MM.1S (cell line): ENCODE results near the gene PCDHGA7.

ENCODE experiments used
- EZH2 ChIP-seq: fragments of 300-600 bp; sonication (generic); optimal IDR thresholded peaks from 2 replicates; pipeline ENCODE3; 2017; ENCODE audit warnings: low read depth, mild to moderate bottlenecking, antibody characterized with exemption, low read length, mixed read lengths
- TF ChIP-seq, protein P1 (sequence below): fragments of 300-600 bp; sonication (generic); IDR thresholded peaks from 2 replicates; pipeline ENCODE4 v1.5.1; 2016; ENCODE audit warnings: antibody characterized with exemption, low read length, mixed read lengths

DNA sequence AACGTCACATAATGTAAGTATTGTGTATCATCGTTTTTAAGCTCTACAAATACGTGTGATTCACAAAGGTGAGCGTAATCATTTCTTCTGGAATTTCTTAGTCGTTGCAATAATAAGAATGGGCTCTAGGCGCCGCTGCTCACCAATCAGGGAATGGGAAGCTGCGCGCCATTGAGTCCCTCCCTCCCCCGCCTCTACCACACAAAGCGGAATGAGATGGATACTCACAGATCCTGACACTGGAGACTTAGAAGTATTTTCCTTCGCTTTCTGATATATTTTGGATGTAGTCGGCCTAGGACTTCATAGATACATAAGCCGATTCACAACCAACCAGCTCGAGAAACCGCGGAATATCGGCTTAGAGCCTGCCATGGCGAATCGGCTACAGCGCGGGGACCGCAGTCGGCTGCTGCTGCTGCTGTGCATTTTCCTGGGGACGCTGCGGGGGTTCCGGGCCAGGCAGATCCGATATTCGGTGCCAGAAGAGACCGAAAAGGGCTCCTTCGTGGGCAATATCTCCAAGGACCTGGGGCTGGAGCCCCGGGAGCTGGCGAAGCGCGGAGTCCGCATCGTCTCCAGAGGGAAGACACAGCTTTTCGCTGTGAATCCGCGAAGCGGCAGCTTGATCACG lies 38.4 kb downstream of the PCDHGA7 start, which contains the start of gene PCDHGA11:
- TF ChIP-seq, protein P1, sequence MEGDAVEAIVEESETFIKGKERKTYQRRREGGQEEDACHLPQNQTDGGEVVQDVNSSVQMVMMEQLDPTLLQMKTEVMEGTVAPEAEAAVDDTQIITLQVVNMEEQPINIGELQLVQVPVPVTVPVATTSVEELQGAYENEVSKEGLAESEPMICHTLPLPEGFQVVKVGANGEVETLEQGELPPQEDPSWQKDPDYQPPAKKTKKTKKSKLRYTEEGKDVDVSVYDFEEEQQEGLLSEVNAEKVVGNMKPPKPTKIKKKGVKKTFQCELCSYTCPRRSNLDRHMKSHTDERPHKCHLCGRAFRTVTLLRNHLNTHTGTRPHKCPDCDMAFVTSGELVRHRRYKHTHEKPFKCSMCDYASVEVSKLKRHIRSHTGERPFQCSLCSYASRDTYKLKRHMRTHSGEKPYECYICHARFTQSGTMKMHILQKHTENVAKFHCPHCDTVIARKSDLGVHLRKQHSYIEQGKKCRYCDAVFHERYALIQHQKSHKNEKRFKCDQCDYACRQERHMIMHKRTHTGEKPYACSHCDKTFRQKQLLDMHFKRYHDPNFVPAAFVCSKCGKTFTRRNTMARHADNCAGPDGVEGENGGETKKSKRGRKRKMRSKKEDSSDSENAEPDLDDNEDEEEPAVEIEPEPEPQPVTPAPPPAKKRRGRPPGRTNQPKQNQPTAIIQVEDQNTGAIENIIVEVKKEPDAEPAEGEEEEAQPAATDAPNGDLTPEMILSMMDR: peak; percentile 76
- no peak for TF ChIP-seq EZH2
